Panc1 (cell line): ENCODE data around the gene ATP13A4. TPM values are rescaled to one million over a fixed set of nuclear protein-coding genes. Genes with fewer than 3 reads are reported as not detected.

Source experiments
- ATAC-seq: fragments of 200-7000 bp; cut with Tn5 transposase; 2 replicates; pipeline ENCODE4 v1.9.1; 2020; ENCODE audit warnings: mild to moderate bottlenecking, moderate library complexity
- BruUV-seq: library from RNA; stranded (reverse); fragments of 400-500 nt; replicated peaks from 2 replicates; lab custom pipeline; 2021; lab: Mats Ljungman, UMichigan
- CTCF ChIA-PET: fragments of 300-600 bp; sonication (Branson Sonifier 250); formaldehyde crosslinking; loops from one replicate; lab custom pipeline; 2022; ENCODE audit warnings: antibody characterized with exemption; lab: Charles Lee
- POLR2A ChIA-PET: fragments of 300-600 bp; sonication (Branson Sonifier 250); formaldehyde crosslinking; loops from one replicate; lab custom pipeline; 2022; ENCODE audit warnings: antibody characterized with exemption; lab: Charles Lee
- DNase-seq: peaks from one replicate; pipeline ENCODE4 v3.0.0-alpha.2; 2010; ENCODE audit warnings: low read depth, low spot score
- H3K27ac ChIP-seq: 2 replicates; pipeline ENCODE4 v1.5.1; 2011; ENCODE audit warnings: mild to moderate bottlenecking, low read length, inconsistent platforms
- H3K27me3 ChIP-seq: fragments of 200-500 bp; sonication (Bioruptor generic); 2 replicates; pipeline ENCODE4 v1.6.0; 2014; ENCODE audit warnings: low read length, inconsistent platforms; ENCODE audit not compliant: control insufficient read depth, insufficient read depth
- H3K36me3 ChIP-seq: fragments of 200-500 bp; sonication (Bioruptor generic); 2 replicates; pipeline ENCODE4 v1.5.1; 2014; ENCODE audit warnings: inconsistent platforms, mild to moderate bottlenecking, low read length, moderate library complexity; ENCODE audit not compliant: control insufficient read depth, insufficient read depth
- H3K4me1 ChIP-seq: 2 replicates; pipeline ENCODE4 v1.5.1; 2011; ENCODE audit warnings: inconsistent platforms, mild to moderate bottlenecking, low read length, moderate library complexity; ENCODE audit not compliant: control insufficient read depth, insufficient read depth
- H3K4me3 ChIP-seq, 2 experiments: 2 replicates each; pipeline ENCODE4 v1.5.1; 2011 to 2012; ENCODE audit warnings: low read depth in 2 of 2, low read length in 2 of 2, mild to moderate bottlenecking in 2 of 2, inconsistent platforms in 1 of 2, moderate library complexity in 1 of 2
- H3K9me3 ChIP-seq: fragments of 200-500 bp; sonication (Bioruptor generic); 2 replicates; pipeline ENCODE4 v1.5.1; 2014; ENCODE audit warnings: low read depth, mild to moderate bottlenecking, inconsistent platforms, low read length, moderate library complexity; ENCODE audit not compliant: control insufficient read depth, insufficient read depth
- POLR2AphosphoS5 ChIP-seq: IDR thresholded peaks from 2 replicates; pipeline ENCODE4 v1.6.1; 2012; ENCODE audit warnings: mild to moderate bottlenecking, low read depth, low read length, moderate library complexity
- SIN3A ChIP-seq: IDR thresholded peaks from 2 replicates; pipeline ENCODE4 v1.6.1; 2012; ENCODE audit warnings: low read depth, mild to moderate bottlenecking, low read length, moderate library complexity, borderline replicate concordance; ENCODE audit not compliant: insufficient read depth
- TCF7L2 ChIP-seq: IDR thresholded peaks from 2 replicates; pipeline ENCODE4 v1.6.1; 2011; ENCODE audit warnings: mild to moderate bottlenecking, low read depth, low read length, inconsistent platforms
- in situ Hi-C: cut with HindIII; loops from 2 replicates; pipeline ENCODE4 v1.10.0; 2016; ENCODE audit warnings: low sequenced_read_pairs, low pct_unique_long_range_greater_than_20kb
- intact Hi-C: fragments of 100-400 bp; cut with micrococcal nuclease; formaldehyde crosslinking; loops from one replicate; pipeline ENCODE4 v1.10.0; 2022; ENCODE audit not compliant: unreplicated experiment
- total RNA-seq: library from RNA; stranded (reverse); gene quantifications from one replicate; pipeline ENCODE4 v1.2.1, GENCODE V29; 2021; ENCODE audit not compliant: unreplicated experiment
- TF ChIP-seq, protein P1 (sequence below): fragments of 450-650 bp; IDR thresholded peaks from 2 replicates; pipeline ENCODE4 v1.5.1; 2017; ENCODE audit warnings: mild to moderate bottlenecking
- TF ChIP-seq, protein P2 (sequence below), 2 experiments: IDR thresholded peaks; 2 replicates each; pipeline ENCODE4 v1.6.1; 2011 to 2012; ENCODE audit warnings: low read depth in 2 of 2, control low read depth in 1 of 2, low read length in 1 of 2, mild to moderate bottlenecking in 1 of 2, moderate library complexity in 1 of 2; ENCODE audit not compliant: insufficient read depth in 1 of 2

Gene ATP13A4
- total RNA-seq, 1 experiment from 2014 or later = not detected

GRCh38 chr3:193499136-193499770 lies 55.4 kb downstream of the ATP13A4 start:
- Histone ChIP-seq H3K36me3 (no peaks in the 10 kb centered on the region), H3K27me3 (no peaks in the 10 kb centered on the region; the same call in 1 of the 2 replicates), H3K4me1 (no peaks in the 10 kb centered on the region), H3K27ac (no peak overlapping the region), H3K4me3 (no peak overlapping the region), H3K9me3 (no peaks in the 10 kb centered on the region)
- POLR2A ChIA-PET = no interaction called here
- DNase-seq (no peak), ATAC-seq (no peak)
- in situ Hi-C loops = no loop called here
- TF ChIP-seq, protein P1, sequence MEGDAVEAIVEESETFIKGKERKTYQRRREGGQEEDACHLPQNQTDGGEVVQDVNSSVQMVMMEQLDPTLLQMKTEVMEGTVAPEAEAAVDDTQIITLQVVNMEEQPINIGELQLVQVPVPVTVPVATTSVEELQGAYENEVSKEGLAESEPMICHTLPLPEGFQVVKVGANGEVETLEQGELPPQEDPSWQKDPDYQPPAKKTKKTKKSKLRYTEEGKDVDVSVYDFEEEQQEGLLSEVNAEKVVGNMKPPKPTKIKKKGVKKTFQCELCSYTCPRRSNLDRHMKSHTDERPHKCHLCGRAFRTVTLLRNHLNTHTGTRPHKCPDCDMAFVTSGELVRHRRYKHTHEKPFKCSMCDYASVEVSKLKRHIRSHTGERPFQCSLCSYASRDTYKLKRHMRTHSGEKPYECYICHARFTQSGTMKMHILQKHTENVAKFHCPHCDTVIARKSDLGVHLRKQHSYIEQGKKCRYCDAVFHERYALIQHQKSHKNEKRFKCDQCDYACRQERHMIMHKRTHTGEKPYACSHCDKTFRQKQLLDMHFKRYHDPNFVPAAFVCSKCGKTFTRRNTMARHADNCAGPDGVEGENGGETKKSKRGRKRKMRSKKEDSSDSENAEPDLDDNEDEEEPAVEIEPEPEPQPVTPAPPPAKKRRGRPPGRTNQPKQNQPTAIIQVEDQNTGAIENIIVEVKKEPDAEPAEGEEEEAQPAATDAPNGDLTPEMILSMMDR = no peak
- TF ChIP-seq SIN3A (no peak), TCF7L2 (no peak), POLR2AphosphoS5 (no peak)
- TF ChIP-seq, protein P2, sequence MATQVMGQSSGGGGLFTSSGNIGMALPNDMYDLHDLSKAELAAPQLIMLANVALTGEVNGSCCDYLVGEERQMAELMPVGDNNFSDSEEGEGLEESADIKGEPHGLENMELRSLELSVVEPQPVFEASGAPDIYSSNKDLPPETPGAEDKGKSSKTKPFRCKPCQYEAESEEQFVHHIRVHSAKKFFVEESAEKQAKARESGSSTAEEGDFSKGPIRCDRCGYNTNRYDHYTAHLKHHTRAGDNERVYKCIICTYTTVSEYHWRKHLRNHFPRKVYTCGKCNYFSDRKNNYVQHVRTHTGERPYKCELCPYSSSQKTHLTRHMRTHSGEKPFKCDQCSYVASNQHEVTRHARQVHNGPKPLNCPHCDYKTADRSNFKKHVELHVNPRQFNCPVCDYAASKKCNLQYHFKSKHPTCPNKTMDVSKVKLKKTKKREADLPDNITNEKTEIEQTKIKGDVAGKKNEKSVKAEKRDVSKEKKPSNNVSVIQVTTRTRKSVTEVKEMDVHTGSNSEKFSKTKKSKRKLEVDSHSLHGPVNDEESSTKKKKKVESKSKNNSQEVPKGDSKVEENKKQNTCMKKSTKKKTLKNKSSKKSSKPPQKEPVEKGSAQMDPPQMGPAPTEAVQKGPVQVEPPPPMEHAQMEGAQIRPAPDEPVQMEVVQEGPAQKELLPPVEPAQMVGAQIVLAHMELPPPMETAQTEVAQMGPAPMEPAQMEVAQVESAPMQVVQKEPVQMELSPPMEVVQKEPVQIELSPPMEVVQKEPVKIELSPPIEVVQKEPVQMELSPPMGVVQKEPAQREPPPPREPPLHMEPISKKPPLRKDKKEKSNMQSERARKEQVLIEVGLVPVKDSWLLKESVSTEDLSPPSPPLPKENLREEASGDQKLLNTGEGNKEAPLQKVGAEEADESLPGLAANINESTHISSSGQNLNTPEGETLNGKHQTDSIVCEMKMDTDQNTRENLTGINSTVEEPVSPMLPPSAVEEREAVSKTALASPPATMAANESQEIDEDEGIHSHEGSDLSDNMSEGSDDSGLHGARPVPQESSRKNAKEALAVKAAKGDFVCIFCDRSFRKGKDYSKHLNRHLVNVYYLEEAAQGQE (IDR thresholded peaks at IDR 0.05; ENCODE audit: insufficient read depth in 1 of 2, low read depth in 2 of 2, low read length in 1 of 2) = no peak
- no TSS peak for BruUV-seq
- CTCF ChIA-PET = no interaction called here
- intact Hi-C loops = no loop called here

GRCh38 chr3:193498215-193498614 lies 56.5 kb downstream of the ATP13A4 start:
- DNase-seq (no peak), ATAC-seq (no peak)
- Histone ChIP-seq H3K36me3 (no peaks in the 10 kb centered on the region), H3K27ac (no peak overlapping the region), H3K27me3 (no peaks in the 10 kb centered on the region; the same call in 1 of the 2 replicates), H3K4me3 (no peak overlapping the region), H3K4me1 (no peaks in the 10 kb centered on the region), H3K9me3 (no peaks in the 10 kb centered on the region)
- BruUV-seq = no TSS peak
- in situ Hi-C loops (no loop called here), intact Hi-C loops (no loop called here)
- POLR2A ChIA-PET = no interaction called here
- TF ChIP-seq, protein P1 = no peak
- TF ChIP-seq, protein P2 (IDR thresholded peaks at IDR 0.05; ENCODE audit: insufficient read depth in 1 of 2, low read depth in 2 of 2, low read length in 1 of 2) = no peak
- CTCF ChIA-PET = no interaction called here
